Stimulated activated effector memory CD8-positive, alpha-beta T cell treated with anti-CD3 and anti-CD28 coated beads, Interleukin-12 subunit alpha, Interleukin-12 subunit beta, amount 100 ng/mL, for 72 hours (primary cell): ENCODE results near the gene MLPH.

Experiments used
- ATAC-seq: fragments of 150-1000 bp; cut with Tn5 transposase; 2 replicates; pipeline ENCODE4 v1.10.0; 2021
- DNase-seq, 2 donors: peaks; one replicate each; pipeline ENCODE4 v3.0.0; 2021 to 2022; ENCODE audit warnings: low spot score in 2 of 2
- H3K27ac Mint-ChIP-seq: one replicate; pipeline ENCODE4 v1.8.0; 2022; ENCODE audit warnings: mild to moderate bottlenecking, mixed read lengths
- H3K36me3 Mint-ChIP-seq: one replicate; pipeline ENCODE4 v1.8.0; 2022; ENCODE audit warnings: mild to moderate bottlenecking, mixed read lengths
- H3K4me1 Mint-ChIP-seq: one replicate; pipeline ENCODE4 v1.8.0; 2022; ENCODE audit warnings: mixed read lengths
- H3K4me3 Mint-ChIP-seq: one replicate; pipeline ENCODE4 v1.8.0; 2022; ENCODE audit warnings: mild to moderate bottlenecking, mixed read lengths
- H3K9me3 Mint-ChIP-seq: one replicate; pipeline ENCODE4 v1.8.0; 2022; ENCODE audit warnings: mixed read lengths

MLPH gene

DNA sequence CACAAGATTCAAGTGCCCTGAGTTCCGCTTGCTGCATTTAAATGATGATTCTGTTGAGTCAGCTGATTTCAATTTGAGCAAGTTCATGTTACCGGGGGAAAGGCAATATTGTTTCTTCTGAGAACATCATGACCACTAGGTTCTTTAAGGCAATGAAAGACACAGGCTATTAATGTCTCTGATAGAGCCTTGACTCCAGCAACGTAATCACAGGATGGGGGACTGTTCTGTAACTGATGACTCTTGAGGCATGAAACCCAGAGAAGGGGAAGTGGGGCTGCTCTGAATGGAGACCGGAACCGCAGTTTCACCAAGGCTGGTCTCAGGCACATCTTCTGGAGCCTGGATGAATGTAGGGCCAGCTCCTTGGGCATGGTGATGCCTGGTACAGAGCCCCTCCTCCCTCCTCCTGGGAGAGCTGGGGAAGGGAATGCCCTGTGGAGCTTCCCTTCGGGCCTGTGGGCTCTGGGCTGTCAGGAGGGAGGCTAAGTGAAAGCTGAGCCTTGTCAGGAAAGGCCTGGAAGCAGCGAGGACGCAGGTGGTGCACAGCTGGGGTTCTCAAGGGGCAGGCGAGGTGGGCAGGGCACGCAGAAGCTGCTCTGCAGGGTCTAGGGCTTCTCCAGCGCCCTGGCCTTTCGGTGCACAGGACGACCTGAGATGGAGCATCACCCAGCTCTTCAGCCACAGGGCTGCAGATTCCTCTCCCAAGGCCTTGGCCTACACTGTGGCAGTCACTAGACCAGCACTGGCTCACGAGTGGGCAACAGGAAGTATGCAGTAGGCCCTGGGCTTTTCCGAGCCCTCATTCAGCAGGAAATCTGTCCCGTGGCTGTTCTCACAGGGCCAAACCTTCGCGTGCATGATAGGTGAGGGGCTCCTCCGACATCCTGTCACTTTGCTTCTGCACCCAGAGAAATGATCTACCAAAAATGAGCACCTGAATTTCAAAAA is 42.7 kb downstream of the MLPH start:
- H3K27ac Mint-ChIP-seq = no peak overlapping the region
- ATAC-seq = no peak
- no peak overlapping the region for H3K4me3 Mint-ChIP-seq
- DNase-seq = no peak
- no peaks in the 10 kb centered on the region for H3K9me3 Mint-ChIP-seq
- no peaks in the 10 kb centered on the region for H3K36me3 Mint-ChIP-seq
- H3K4me1 Mint-ChIP-seq = no peaks in the 10 kb centered on the region

DNA sequence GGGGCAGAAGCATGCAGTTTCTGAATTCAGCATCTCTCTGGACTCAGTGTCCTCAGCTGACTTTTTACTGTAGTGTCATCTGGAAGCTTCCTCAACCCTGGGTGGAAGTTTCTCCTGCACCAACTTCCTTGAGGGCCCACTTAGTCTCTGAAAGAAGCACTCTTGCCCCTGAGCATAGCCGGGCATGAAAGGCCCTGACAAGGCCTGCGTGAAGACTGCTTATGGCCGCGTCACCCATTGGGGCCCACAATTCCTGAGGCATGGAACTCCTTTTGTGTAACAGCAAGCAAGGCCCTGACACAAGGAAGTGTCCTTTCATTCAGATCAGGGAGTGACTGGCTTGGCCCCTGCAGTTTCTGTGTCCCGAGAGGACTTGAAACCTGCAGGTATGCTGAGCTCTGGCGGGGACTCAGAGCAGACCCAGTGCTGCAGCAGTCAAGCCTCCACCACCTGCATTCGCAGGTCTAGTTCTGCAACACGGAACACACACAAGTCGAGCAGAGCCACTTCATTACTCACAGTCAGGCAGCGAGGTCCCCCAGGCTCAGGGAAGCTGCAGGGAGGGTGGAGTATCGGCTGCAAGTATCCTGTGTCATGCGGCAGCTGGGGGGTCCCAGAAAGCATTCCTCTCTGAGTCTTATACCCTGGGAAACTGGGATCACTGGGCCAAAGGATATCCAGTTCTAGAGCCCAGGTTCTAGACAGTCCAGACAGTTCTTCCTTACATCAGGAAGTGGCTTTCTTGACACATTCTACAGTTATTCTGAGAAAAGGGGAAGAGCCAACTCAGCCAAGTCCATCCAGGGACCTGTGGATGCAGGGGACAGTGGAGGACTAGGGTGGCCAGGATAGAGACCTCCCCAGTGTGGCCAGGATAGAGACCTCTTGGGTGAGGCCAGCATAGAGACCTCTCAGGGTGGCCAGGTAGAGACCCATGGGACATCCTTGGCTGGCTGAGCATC is 43.7 kb downstream of the MLPH start:
- ATAC-seq (no peak), DNase-seq (no peak)
- H3K4me1 Mint-ChIP-seq = no peaks in the 10 kb centered on the region
- no peaks in the 10 kb centered on the region for H3K9me3 Mint-ChIP-seq
- H3K4me3 Mint-ChIP-seq = no peak overlapping the region
- H3K27ac Mint-ChIP-seq = no peak overlapping the region
- no peaks in the 10 kb centered on the region for H3K36me3 Mint-ChIP-seq

DNA sequence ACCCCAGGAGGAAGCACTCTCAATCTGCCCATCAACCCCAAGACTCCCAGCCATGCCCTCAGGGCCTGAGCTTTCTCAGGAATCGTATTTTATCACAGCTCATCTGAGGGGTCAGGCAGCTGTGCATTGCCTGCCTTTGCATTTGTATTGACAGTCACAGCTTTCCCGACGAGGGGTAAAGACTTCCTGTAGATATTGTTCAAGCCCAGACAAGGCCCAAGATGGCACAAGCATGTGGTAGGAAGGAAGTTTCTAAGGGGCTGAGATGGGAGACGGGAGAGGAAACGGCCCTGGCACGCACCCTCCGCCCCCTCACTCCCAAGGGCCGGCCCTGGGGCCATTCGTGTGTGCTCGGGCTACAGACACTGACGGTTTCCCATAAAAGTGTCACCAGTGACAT is 45.1 kb downstream of the MLPH start:
- DNase-seq (no peak), ATAC-seq (no peak)
- Mint-ChIP-seq H3K4me3 (no peak overlapping the region), H3K4me1 (no peaks in the 10 kb centered on the region), H3K9me3 (no peaks in the 10 kb centered on the region), H3K36me3 (no peaks in the 10 kb centered on the region), H3K27ac (no peak overlapping the region)

DNA sequence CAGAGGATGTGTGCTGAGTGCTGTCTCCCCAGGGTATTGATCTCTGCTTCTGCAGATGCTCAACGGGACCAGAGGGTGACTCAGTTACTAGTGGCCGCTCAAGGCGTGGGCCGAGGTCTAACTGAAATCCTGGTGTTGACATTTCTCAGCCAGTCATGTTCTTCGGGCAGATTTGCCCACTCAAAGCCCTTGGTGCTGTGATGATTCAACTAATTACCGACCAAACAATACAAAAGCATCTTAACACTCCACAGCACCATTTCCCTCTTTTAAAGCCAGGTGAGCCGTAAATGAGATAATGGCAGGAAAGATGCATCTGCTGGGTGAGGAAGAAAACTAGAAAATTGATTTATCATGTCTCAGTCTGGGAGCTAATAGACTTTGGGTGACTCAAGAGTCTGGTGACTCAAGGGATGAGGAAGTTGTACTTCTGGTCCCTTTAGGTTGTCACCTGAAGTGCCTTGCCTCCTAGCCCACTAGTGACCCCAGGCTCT is 46.7 kb downstream of the MLPH start:
- Mint-ChIP-seq H3K36me3 (no peaks in the 10 kb centered on the region), H3K27ac (no peak overlapping the region), H3K9me3 (no peaks in the 10 kb centered on the region), H3K4me1 (no peaks in the 10 kb centered on the region), H3K4me3 (no peak overlapping the region)
- DNase-seq (no peak), ATAC-seq (no peak)

DNA sequence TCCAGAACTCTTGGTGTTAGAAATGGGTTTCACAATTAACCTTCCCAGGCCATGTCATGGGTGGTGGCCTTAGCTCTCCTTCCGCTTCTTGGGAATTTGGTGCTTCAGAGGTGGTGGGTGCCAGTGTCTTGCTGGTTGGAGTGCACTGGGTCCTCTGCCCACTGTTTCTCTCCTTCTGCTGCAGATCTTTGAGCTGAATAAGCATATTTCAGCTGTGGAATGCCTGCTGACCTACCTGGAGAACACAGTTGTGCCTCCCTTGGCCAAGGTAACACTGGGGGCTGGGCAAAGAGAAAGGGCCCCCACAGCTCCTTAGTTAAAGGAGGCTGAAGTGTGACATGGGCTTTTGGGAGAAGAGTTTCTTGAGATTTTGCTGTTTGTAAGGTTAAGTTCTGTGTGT is 47.3 kb downstream of the MLPH start:
- Mint-ChIP-seq H3K36me3 (no peaks in the 10 kb centered on the region), H3K9me3 (no peaks in the 10 kb centered on the region), H3K4me3 (no peak overlapping the region), H3K27ac (no peak overlapping the region), H3K4me1 (no peaks in the 10 kb centered on the region)
- DNase-seq (no peak), ATAC-seq (no peak)

DNA sequence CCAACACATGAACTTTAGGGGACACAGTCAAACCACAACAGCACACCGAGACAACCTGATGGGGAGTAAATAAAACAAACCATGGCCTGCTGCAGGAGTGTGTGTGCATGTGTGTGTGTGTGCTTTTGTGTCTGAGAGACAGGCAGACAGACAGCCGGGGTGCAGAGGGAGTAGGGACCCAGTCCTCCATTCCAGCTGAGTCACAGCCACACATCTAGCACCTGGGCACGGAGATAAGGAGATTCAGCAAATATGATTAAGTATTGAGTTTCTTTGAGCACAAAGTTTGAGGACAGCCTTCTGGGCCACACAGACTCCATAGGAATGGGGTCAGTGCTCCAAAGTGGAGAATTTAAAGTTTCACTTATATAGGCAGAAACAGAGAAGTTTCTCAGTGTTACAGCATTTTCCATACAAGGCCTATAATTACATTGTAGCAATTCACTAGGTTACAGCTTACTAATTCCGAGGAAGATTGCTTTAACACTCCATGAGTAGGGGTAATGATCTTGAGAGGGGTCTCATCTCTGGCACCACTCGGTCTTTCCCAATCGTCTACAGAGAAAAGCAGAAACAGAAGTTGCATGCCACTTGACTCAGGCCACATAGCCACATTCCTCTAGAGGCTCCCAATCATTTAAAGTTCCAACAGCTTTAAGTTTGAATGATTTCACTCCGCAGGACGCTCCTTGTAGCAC is 48.5 kb downstream of the MLPH start:
- no peak for ATAC-seq
- Mint-ChIP-seq H3K36me3 (no peaks in the 10 kb centered on the region), H3K27ac (no peak overlapping the region), H3K9me3 (no peaks in the 10 kb centered on the region), H3K4me3 (no peak overlapping the region), H3K4me1 (no peaks in the 10 kb centered on the region)
- no peak for DNase-seq

DNA sequence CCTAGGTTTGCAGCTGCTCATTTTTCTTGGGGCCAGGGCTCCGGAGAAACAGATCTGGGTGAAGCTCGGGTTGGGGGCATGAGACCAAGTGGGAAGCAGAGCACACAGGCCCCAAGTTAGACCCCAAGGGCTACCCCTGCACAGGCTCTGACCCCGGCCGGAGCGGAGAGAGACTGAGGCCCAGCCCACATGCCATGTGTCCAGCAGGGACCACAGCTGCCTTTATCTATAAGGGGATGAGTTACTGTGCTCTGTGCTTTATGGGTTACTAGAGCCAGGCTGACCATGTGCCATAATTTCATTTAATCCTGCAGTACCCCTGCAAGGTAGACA is 49.0 kb downstream of the MLPH start:
- DNase-seq (no peak), ATAC-seq (no peak)
- H3K27ac Mint-ChIP-seq = no peak overlapping the region
- H3K4me3 Mint-ChIP-seq = no peak overlapping the region
- no peaks in the 10 kb centered on the region for H3K36me3 Mint-ChIP-seq
- no peaks in the 10 kb centered on the region for H3K9me3 Mint-ChIP-seq
- no peaks in the 10 kb centered on the region for H3K4me1 Mint-ChIP-seq

DNA sequence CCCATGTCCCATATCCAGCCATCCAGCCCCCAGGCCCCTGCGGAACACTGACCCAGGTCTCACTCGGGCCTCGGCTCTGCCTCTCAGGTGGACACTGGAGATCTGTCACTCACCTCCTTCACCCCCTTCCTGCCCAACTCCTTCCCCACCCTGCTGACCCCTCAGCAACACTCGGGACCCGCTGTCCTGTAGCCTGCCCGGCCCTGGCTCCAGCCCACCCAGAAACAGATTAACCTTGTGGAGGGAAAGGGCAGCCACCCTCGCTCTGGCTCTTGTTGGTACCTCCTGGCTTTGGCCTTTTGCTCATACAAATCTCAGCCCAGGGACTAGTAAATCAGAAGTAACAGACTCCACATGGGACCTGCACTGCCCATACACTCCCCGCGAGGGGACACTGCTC is 49.6 kb downstream of the MLPH start:
- H3K36me3 Mint-ChIP-seq = no peaks in the 10 kb centered on the region
- peaks cover 2% of the 10 kb centered on the region for H3K4me1 Mint-ChIP-seq
- ATAC-seq (no peak), DNase-seq (no peak)
- no peak overlapping the region for H3K27ac Mint-ChIP-seq
- no peak overlapping the region for H3K4me3 Mint-ChIP-seq
- no peaks in the 10 kb centered on the region for H3K9me3 Mint-ChIP-seq

DNA sequence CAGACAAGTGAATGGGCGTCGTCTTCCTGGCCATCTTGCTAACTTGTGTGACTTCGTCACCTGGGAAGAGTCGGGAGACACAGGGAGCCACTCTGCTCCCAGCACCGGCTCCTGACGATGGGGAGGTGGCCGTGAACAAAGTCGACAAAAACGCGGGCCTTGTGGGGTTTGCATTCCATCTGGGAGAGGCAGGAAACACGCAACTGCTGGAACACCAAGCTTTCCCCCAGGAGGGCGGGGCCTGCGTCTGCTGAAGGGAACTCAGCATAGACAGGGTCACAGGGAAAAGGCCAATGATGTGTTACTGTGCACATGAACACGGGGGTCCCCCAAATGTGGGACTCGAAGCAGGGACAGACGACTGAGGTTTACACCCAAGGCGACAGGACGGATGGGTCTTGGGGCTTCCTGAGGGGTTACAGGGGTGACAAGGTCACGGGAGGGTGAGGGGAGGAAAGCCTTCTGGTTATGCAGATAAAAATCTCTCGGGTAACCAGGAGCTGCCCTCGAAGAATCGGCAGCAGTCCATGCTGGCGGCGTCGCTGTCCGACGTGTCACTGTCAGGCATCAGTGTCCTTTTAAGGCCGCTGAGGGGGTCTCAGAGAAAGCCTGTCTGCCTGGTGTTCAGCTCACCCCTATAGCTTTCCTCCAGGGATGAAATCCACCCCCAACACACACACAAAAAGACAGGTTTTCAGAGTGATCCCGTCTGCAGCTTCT is 51.1 kb downstream of the MLPH start:
- no peak overlapping the region for H3K4me3 Mint-ChIP-seq
- H3K9me3 Mint-ChIP-seq = no peaks in the 10 kb centered on the region
- peaks cover 5% of the 10 kb centered on the region for H3K4me1 Mint-ChIP-seq
- H3K27ac Mint-ChIP-seq = no peak overlapping the region
- no peaks in the 10 kb centered on the region for H3K36me3 Mint-ChIP-seq
- DNase-seq (no peak), ATAC-seq (no peak)

DNA sequence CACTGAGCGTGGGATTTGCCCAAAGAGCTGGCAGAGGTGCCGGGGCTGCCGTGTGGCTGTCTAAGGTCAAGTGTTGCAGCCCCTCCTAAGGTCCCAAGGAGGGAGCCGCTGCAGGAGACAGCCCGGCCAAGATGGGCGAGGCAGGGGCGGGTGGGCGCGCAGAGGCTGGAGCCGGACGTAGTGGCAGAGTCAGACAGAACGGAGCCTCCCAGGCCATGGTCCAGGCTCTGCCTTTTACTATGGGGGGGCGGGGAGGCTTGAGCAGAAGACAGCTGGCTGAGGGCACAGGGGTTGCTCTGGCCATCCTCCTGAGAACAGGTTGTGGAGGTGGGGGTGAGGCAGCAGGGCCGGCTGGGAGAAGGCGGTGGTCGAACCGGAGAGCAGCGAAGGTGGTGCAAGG is 51.9 kb downstream of the MLPH start:
- Mint-ChIP-seq H3K4me3 (no peak overlapping the region), H3K4me1 (peaks cover 5% of the 10 kb centered on the region), H3K9me3 (no peaks in the 10 kb centered on the region), H3K36me3 (no peaks in the 10 kb centered on the region), H3K27ac (no peak overlapping the region)
- DNase-seq = no peak
- ATAC-seq = no peak

DNA sequence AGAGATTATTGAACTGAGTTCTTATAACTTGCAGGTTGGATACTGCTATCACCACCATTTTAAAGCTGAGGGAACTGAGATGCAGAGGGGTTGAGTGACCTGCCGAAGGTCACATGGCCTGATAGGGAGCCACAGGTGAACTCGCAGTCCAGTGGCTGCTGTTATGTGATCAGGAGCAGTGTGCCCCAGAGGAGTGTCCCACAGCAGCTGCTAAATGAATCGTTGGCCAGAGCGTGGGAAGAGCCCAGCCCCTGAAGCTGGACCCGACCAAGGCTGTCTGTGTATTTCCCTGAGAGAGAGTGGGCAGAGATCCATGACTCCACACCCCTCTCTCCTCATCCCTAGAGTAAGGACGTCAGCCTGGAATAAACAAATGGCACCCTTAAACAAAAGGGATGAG is 52.6 kb downstream of the MLPH start:
- H3K4me3 Mint-ChIP-seq = no peak overlapping the region
- no peaks in the 10 kb centered on the region for H3K36me3 Mint-ChIP-seq
- ATAC-seq = no peak

DNA sequence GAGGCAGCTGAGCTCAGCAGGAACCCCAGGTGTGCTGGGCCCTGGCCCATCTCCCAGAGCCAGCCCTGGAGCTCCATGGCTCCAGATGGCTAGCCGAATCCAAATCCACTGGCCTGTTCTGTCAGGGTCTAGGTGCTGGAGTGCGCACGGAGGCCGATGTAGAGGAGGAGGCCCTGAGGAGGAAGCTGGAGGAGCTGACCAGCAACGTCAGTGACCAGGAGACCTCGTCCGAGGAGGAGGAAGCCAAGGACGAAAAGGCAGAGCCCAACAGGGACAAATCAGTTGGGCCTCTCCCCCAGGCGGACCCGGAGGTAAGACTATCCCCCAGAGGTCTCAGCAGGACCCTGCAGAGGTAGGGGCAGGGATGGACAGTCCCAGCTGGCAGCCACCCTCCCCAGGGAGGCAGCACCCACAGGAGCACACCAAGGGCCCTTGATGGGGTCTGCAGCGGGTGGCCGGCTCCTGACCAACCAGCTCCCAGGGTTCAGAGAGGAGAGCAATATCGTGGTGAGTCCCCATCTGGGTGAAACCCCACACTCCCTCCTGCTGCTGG is 53.2 kb downstream of the MLPH start:
- no peak overlapping the region for H3K4me3 Mint-ChIP-seq
- no peaks in the 10 kb centered on the region for H3K36me3 Mint-ChIP-seq
- DNase-seq (no peak), ATAC-seq (peak; percentile 13)
- H3K27ac Mint-ChIP-seq = no peak overlapping the region
- peaks cover 5% of the 10 kb centered on the region for H3K4me1 Mint-ChIP-seq
- no peaks in the 10 kb centered on the region for H3K9me3 Mint-ChIP-seq

More for the DNA sequence above, 52.6 kb downstream of the MLPH start:
- Mint-ChIP-seq H3K4me1 (peaks cover 5% of the 10 kb centered on the region), H3K27ac (no peak overlapping the region), H3K9me3 (no peaks in the 10 kb centered on the region)
- DNase-seq = no peak

DNA sequence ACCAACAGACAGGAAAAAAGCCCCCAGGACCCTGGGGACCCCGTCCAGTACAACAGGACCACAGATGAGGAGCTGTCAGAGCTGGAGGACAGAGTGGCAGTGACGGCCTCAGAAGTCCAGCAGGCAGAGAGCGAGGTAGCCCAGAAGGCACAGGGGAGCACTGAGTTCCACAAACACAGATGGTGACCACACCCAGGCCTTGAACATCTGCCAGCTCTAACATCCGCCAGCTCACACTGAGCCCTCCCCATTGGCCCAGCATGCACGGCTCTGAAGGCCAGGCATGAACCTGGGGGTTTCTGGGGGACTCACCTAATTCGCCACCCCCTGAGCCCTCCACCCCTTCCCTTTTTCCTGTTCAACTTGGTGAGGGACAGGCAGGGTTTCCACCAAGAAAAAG is 53.8 kb downstream of the MLPH start:
- Mint-ChIP-seq H3K36me3 (no peaks in the 10 kb centered on the region), H3K27ac (no peak overlapping the region), H3K9me3 (no peaks in the 10 kb centered on the region), H3K4me1 (peaks cover 5% of the 10 kb centered on the region), H3K4me3 (no peak overlapping the region)
- ATAC-seq (no peak), DNase-seq (no peak)

DNA sequence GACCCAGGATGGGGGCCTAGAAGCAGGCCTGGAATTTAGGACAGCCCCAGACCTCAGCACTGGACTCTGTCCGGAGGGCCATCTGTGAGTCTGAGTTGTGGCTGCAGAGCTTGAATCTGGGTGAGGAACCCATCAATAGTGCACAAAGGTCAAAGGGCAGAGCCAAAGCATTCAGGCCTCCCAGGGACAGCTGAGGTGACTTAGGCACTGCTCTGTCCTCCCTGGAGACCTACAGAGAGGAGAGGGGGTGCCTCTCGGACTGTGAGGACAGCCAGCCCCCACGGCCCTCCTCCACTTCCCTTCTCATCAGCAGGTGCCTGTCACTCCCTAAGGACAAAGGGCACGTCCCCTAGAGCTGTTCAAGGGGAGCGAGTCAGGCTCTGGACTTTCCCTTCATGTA is 54.2 kb downstream of the MLPH start:
- no peak for ATAC-seq
- Mint-ChIP-seq H3K4me3 (no peak overlapping the region), H3K27ac (peak overlapping the region; percentile 48), H3K4me1 (peaks cover 5% of the 10 kb centered on the region), H3K9me3 (no peaks in the 10 kb centered on the region), H3K36me3 (no peaks in the 10 kb centered on the region)
- DNase-seq = no peak
